Measurements from ENCODE around the gene NAPB. TPM values are rescaled to one million over a fixed set of nuclear protein-coding genes. Genes with fewer than 3 reads are reported as not detected.

Gene NAPB
- total RNA-seq, 1 donor = 9.4 TPM

- Histone ChIP-seq H3K79me2 (ENCODE audit: insufficient read depth, low read length) (no peaks in the 10 kb centered on the region), H4K20me1 (ENCODE audit: insufficient read depth, low read length) (no peaks in the 10 kb centered on the region), H3K9me3 (ENCODE audit: low read depth, low read length) (no peaks in the 10 kb centered on the region), H3K27me3 (ENCODE audit: insufficient read depth, low read length) (peaks cover 10% of the 10 kb centered on the region), H3K4me2 (ENCODE audit: insufficient read depth, low read length) (no peak overlapping the region), H3K36me3 (ENCODE audit: insufficient read depth, low read length) (no peaks in the 10 kb centered on the region), H3K4me1 (ENCODE audit: insufficient read depth, low read length) (peaks cover 9% of the 10 kb centered on the region), H2AFZ (ENCODE audit: low read length) (no peak overlapping the region), H3K27ac (ENCODE audit: low read depth, low read length) (no peak overlapping the region), H3K4me3 (ENCODE audit: insufficient read depth, low read length) (no peak overlapping the region)
- no peak for TF ChIP-seq CTCF (IDR thresholded peaks at IDR 0.05; ENCODE audit: extremely low read depth, low read depth, low read length)
- no peak for DNase-seq (ENCODE audit: insufficient read length, low spot score, missing footprints)
These were observed 28.1 kb upstream of the NAPB start for GRCh38 chr20:23449421-23449820.

- H2AFZ ChIP-seq (ENCODE audit: low read length) = no peak overlapping the region
- no peaks in the 10 kb centered on the region for H4K20me1 ChIP-seq (ENCODE audit: insufficient read depth, low read length)
- H3K36me3 ChIP-seq (ENCODE audit: insufficient read depth, low read length) = no peaks in the 10 kb centered on the region
- TF ChIP-seq CTCF (IDR thresholded peaks at IDR 0.05; ENCODE audit: extremely low read depth, low read depth, low read length) = no peak
- H3K27ac ChIP-seq (ENCODE audit: low read depth, low read length) = no peak overlapping the region
- peaks cover 10% of the 10 kb centered on the region for H3K27me3 ChIP-seq (ENCODE audit: insufficient read depth, low read length)
- no peak overlapping the region for H3K4me2 ChIP-seq (ENCODE audit: insufficient read depth, low read length)
- DNase-seq (ENCODE audit: insufficient read length, low spot score, missing footprints) = no peak
- H3K4me3 ChIP-seq (ENCODE audit: insufficient read depth, low read length) = no peak overlapping the region
- H3K4me1 ChIP-seq (ENCODE audit: insufficient read depth, low read length) = peaks cover 9% of the 10 kb centered on the region
- no peaks in the 10 kb centered on the region for H3K9me3 ChIP-seq (ENCODE audit: low read depth, low read length)
- no peaks in the 10 kb centered on the region for H3K79me2 ChIP-seq (ENCODE audit: insufficient read depth, low read length)
These were observed 26.9 kb upstream of the NAPB start for GRCh38 chr20:23448167-23448566.

GRCh38 chr20:23446505-23446904 is 25.2 kb upstream of the NAPB start:
- H3K4me1 ChIP-seq (ENCODE audit: insufficient read depth, low read length) = peaks cover 11% of the 10 kb centered on the region
- H4K20me1 ChIP-seq (ENCODE audit: insufficient read depth, low read length) = no peaks in the 10 kb centered on the region
- peak; percentile 56 for TF ChIP-seq CTCF (IDR thresholded peaks at IDR 0.05; ENCODE audit: extremely low read depth, low read depth, low read length)
- no peak overlapping the region for H3K4me3 ChIP-seq (ENCODE audit: insufficient read depth, low read length)
- no peak overlapping the region for H3K27ac ChIP-seq (ENCODE audit: low read depth, low read length)
- no peaks in the 10 kb centered on the region for H3K79me2 ChIP-seq (ENCODE audit: insufficient read depth, low read length)
- no peaks in the 10 kb centered on the region for H3K9me3 ChIP-seq (ENCODE audit: low read depth, low read length)
- H2AFZ ChIP-seq (ENCODE audit: low read length) = no peak overlapping the region
- no peak overlapping the region for H3K4me2 ChIP-seq (ENCODE audit: insufficient read depth, low read length)
- no peak for DNase-seq (ENCODE audit: insufficient read length, low spot score, missing footprints)
- no peaks in the 10 kb centered on the region for H3K27me3 ChIP-seq (ENCODE audit: insufficient read depth, low read length)
- H3K36me3 ChIP-seq (ENCODE audit: insufficient read depth, low read length) = no peaks in the 10 kb centered on the region

GRCh38 chr20:23445596-23446217 is 24.4 kb upstream of the NAPB start:
- H3K27ac ChIP-seq (ENCODE audit: low read depth, low read length) = peak overlapping the region; percentile 9
- peak overlapping the region; percentile 5 for H3K4me2 ChIP-seq (ENCODE audit: insufficient read depth, low read length)
- peaks cover 12% of the 10 kb centered on the region for H3K4me1 ChIP-seq (ENCODE audit: insufficient read depth, low read length)
- no peak overlapping the region for H3K4me3 ChIP-seq (ENCODE audit: insufficient read depth, low read length)
- peak; percentile 96 for DNase-seq (ENCODE audit: insufficient read length, low spot score, missing footprints)
- H3K36me3 ChIP-seq (ENCODE audit: insufficient read depth, low read length) = no peaks in the 10 kb centered on the region
- H3K79me2 ChIP-seq (ENCODE audit: insufficient read depth, low read length) = no peaks in the 10 kb centered on the region
- H3K27me3 ChIP-seq (ENCODE audit: insufficient read depth, low read length) = no peaks in the 10 kb centered on the region
- H3K9me3 ChIP-seq (ENCODE audit: low read depth, low read length) = no peaks in the 10 kb centered on the region
- no peak for TF ChIP-seq CTCF (IDR thresholded peaks at IDR 0.05; ENCODE audit: extremely low read depth, low read depth, low read length)
- no peak overlapping the region for H2AFZ ChIP-seq (ENCODE audit: low read length)
- H4K20me1 ChIP-seq (ENCODE audit: insufficient read depth, low read length) = no peaks in the 10 kb centered on the region
